ENCODE data around the gene SND1.

The SND1 gene

GRCh38 chr7:127692200-127692599 lies 40.2 kb downstream of the SND1 start:
- no peak for DNase-seq (ENCODE audit: low read depth)
- TF ChIP-seq CTCF (IDR thresholded peaks at IDR 0.05; ENCODE audit: low read depth, low read length, missing control alignments): no peak
- H3K4me3 ChIP-seq (ENCODE audit: low read depth, low read length): no peak overlapping the region
- in situ Hi-C loops (cut with HindIII; ENCODE audit: low sequenced_read_pairs): no loop called here

GRCh38 chr7:127699853-127700252 lies 47.9 kb downstream of the SND1 start:
- in situ Hi-C loops (cut with HindIII; ENCODE audit: low sequenced_read_pairs): loop anchor here (25.0 kb wide), 1 partner anchor 512 kb away; no protein-coding TSS in a partner anchor
- TF ChIP-seq CTCF (IDR thresholded peaks at IDR 0.05; ENCODE audit: low read depth, low read length, missing control alignments): no peak
- DNase-seq (ENCODE audit: low read depth): no peak
- H3K4me3 ChIP-seq (ENCODE audit: low read depth, low read length): no peak overlapping the region

GRCh38 chr7:127702052-127702652 lies 50.2 kb downstream of the SND1 start:
- no peak overlapping the region for H3K4me3 ChIP-seq (ENCODE audit: low read depth, low read length)
- no peak for TF ChIP-seq CTCF (IDR thresholded peaks at IDR 0.05; ENCODE audit: low read depth, low read length, missing control alignments)
- in situ Hi-C loops (cut with HindIII; ENCODE audit: low sequenced_read_pairs): loop anchor here (25.0 kb wide), 1 partner anchor 510 kb away; no protein-coding TSS in a partner anchor
- DNase-seq (ENCODE audit: low read depth): no peak

- no peak for TF ChIP-seq CTCF (IDR thresholded peaks at IDR 0.05; ENCODE audit: low read depth, low read length, missing control alignments)
- H3K4me3 ChIP-seq (ENCODE audit: low read depth, low read length): no peak overlapping the region
- in situ Hi-C loops (cut with HindIII; ENCODE audit: low sequenced_read_pairs): loop anchor here (25.0 kb wide), 1 partner anchor 509 kb away; no protein-coding TSS in a partner anchor
- no peak for DNase-seq (ENCODE audit: low read depth)
Measured at GRCh38 chr7:127702938-127703337, 50.9 kb downstream of the SND1 start.

GRCh38 chr7:127704211-127704610 lies 52.2 kb downstream of the SND1 start:
- no peak for DNase-seq (ENCODE audit: low read depth)
- in situ Hi-C loops (cut with HindIII; ENCODE audit: low sequenced_read_pairs): loop anchor here (25.0 kb wide), 1 partner anchor 508 kb away; no protein-coding TSS in a partner anchor
- no peak overlapping the region for H3K4me3 ChIP-seq (ENCODE audit: low read depth, low read length)
- no peak for TF ChIP-seq CTCF (IDR thresholded peaks at IDR 0.05; ENCODE audit: low read depth, low read length, missing control alignments)

- DNase-seq (ENCODE audit: low read depth): no peak
- in situ Hi-C loops (cut with HindIII; ENCODE audit: low sequenced_read_pairs): loop anchor here (25.0 kb wide), 1 partner anchor 507 kb away; no protein-coding TSS in a partner anchor
Measured at GRCh38 chr7:127705461-127705959, 53.5 kb downstream of the SND1 start.

More at GRCh38 chr7:127705461-127705959, 53.5 kb downstream of the SND1 start:
- no peak overlapping the region for H3K4me3 ChIP-seq (ENCODE audit: low read depth, low read length)
- no peak for TF ChIP-seq CTCF (IDR thresholded peaks at IDR 0.05; ENCODE audit: low read depth, low read length, missing control alignments)

Measured in astrocyte of the cerebellum (primary cell).